GM21576 (cell line): ENCODE measurements around the gene NANS.
"Not testable (repeated sequence)": the region's sequence is repeated elsewhere in the genome, so short reads cannot be mapped to it uniquely, and the experiment has no call there.

Experiments
- ATAC-seq: cut with Tn5 transposase; IDR thresholded peaks from one replicate; pipeline ENCODE4 v1.9.1; 2021; ENCODE audit warnings: mild to moderate bottlenecking, moderate library complexity; ENCODE audit not compliant: unreplicated experiment

NANS gene

GRCh38 chr9:98096091-98096490, 39.6 kb downstream of the NANS start:
- ATAC-seq = no peak

- ATAC-seq = no peak
These were observed 41.3 kb downstream of the NANS start for GRCh38 chr9:98097836-98098235.

GRCh38 chr9:98099346-98099745, 42.8 kb downstream of the NANS start:
- no peak for ATAC-seq

DNA sequence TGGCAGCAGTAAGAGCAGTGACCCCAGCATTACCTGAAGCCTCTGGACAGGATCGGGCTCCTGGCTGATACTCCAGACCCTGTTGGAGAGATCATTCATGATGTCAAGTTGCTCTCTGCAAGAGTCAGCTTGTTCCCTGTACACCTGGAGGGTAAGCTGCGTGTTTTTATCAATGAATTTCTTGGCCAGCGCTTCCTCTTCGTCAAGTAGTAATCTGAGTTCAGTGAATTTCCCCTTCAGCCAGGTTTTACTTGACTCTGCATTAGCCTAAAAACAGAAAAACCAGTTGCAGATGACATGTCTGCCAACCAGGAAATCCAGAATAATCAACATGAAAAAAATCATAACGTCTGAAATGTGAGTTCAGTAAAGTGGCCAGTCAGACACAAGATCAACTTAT, 43.4 kb downstream of the NANS start:
- ATAC-seq = no peak

- ATAC-seq = no peak
These were observed 43.9 kb downstream of the NANS start for GRCh38 chr9:98100456-98100855.

DNA sequence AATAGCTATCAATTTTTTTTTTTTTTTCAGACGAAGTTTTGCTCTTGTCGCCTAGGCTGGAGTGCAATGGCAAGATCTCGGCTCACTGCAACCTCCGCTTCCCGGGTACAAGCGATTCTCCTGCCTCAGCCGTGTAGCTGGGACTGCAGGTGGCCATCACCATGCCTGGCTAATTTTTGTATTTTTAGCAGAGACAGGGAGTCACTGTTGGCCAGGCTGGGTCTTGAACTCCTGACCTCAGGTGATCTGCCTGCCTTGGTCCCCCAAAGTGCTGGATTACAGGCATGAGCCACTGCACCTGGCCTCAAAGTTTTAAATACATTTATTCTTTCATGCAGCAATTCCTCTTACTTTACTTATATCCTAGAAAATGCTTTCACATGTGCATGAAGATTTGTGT, 44.9 kb downstream of the NANS start:
- ATAC-seq = no peak

GRCh38 chr9:98101868-98102273, 45.3 kb downstream of the NANS start:
- ATAC-seq = peak; percentile 94

- ATAC-seq = no peak
These were observed 47.9 kb downstream of the NANS start for GRCh38 chr9:98104445-98104881.

DNA sequence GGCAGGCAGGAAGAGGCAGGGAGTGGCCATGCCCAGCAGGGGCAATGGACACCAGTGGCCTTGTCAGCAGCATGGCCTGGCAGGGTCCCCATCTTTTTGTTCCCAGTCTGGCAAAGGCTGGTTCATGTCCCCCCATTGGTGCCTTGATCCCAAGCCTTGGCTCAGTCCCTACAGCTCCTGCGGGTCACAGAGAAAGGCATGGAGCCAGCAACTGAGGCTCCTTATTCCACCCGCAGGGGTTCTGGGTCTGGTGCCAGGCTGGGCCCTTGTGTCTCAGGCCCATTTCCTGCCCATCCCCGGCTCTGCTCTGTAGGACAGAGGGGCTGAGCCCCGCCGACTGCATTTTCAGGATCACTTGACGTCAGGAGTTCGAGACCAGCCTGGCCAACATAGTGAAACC, 48.5 kb downstream of the NANS start:
- ATAC-seq = no peak

DNA sequence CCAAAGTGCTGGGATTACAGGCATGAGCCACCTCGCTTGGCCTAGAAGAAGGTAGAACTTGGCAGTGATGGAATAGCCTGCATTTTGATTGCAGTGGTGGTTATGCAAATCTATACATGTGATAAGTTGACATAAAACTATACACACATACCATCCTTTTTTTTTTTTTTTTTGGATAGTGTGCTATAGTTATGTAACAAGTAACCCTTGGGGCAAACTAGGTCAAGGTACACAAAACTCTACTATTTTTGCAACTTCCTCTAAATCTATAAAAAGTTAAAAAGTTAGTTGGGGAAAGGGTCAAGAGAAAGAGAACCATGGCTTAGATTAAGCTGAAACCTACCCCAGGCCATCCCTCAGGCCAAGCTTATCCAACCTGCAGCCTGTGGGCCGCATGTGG, 51.4 kb downstream of the NANS start:
- ATAC-seq = peak; percentile 18

DNA sequence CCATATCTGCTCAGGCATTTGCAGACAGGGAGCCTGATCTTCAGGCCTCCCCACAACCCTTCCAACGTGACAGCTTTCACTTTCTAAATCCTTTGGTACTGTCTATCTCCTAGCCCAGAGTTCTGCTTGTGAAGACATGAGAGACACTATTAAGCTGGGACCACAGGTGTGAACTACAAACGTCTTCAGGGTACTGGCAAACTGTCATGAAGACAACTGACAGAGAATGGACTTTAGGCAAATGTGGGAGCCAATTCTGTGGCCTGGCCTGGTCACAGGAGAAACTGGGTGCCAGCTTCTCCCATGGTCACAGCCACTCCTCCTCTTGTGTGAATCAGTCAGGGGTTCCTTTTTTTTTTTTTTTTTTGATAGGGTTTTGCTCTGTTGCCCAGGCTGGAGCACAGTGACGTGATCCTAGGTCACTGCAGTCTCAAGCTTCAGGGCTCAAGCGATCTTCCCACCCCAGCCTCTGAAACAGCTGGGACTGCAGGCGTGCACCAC, 52.0 kb downstream of the NANS start:
- ATAC-seq = peak; percentile 75

GRCh38 chr9:98109052-98109451, 52.5 kb downstream of the NANS start:
- ATAC-seq = no peak

DNA sequence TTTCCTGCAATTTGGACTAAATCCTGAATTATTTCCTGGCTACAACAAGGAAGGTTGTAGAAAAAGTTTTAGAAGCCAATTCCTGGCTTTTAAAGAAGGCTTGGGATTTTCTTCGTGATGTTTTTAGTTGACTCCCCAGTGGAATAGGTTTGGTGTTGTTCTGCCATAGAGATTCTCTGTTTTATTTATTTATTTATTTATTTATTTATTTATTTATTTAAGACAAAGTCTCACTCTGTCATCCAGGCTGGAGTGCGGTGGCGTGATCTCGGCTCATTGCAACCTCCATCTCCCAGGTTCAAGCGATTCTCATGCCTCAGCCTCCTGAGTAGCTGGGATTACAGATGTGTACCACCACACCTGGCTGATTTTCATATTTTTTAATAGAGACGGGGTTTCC, 60.6 kb downstream of the NANS start:
- not testable (repeated sequence) for ATAC-seq

GRCh38 chr9:98117984-98118639, 61.6 kb downstream of the NANS start:
- no peak for ATAC-seq

- peak; percentile 43 for ATAC-seq
These were observed 62.4 kb downstream of the NANS start, which contains the start of gene TRIM14 for GRCh38 chr9:98118640-98119601. Gene TRIM14 (minus strand): TSS chr9:98119222. CDS start chr9:98119188, 34 bp downstream.

GRCh38 chr9:98120476-98120875, 63.9 kb downstream of the NANS start:
- no peak for ATAC-seq

GRCh38 chr9:98121058-98121457, 64.5 kb downstream of the NANS start:
- ATAC-seq = no peak

DNA sequence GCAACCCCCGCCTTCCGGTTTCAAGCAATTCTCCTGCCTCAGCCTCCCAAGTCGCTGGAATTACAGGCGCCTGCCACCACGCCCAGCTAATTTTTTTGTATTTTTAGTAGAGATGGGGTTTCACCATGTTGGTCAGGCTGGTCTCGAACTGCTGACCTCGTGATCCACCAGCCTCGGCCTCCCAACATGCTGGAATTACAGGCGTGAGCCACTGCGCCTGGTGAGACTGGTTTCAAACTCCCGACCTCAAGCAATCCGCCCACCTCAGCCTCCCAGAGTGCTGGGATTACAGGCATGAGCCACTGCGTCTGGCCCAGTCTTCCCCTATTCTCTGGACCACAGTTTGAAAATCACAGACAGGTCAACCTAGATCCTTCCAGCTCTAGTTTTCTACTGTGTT, 67.6 kb downstream of the NANS start:
- not testable (repeated sequence) for ATAC-seq

- ATAC-seq = no peak
These were observed 68.3 kb downstream of the NANS start for GRCh38 chr9:98124637-98125426.

- no peak for ATAC-seq
These were observed 70.7 kb downstream of the NANS start for GRCh38 chr9:98127226-98127625.

DNA sequence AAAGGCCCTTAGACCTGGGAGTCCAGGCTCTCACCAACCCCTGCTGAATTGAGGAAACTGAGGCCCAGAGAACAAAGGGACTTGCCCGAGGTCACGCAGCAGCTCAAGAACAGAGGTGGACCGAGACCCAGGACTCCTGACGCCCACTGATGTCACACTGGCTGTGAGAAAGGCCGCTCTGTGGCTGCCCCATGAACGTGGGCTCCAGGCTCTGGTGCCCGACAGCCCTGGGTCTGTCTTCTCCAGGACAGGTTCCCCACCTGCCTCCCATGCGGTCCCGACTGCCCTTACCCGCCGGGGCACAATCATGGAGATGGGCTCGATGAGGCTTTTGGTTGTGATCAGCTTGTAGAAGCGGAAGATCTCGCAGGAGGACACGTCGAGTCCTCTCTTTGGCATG, 71.8 kb downstream of the NANS start:
- no peak for ATAC-seq
